Testis (tissue), 3 donors: ENCODE data around the gene ANO3. TPM values are rescaled to one million over a fixed set of nuclear protein-coding genes. Genes with fewer than 3 reads are reported as not detected.
A peak's percentile ranks its signal among the peaks of the same experiment; 100 is the strongest.

ENCODE experiments used
- DNase-seq: peaks from one replicate; pipeline ENCODE4 v3.0.0-alpha.2; 2019
- H3K27ac ChIP-seq, 2 donors: fragments of 200-600 bp; sonication (generic); one replicate each; pipeline ENCODE4 v1.5.1; 2019
- H3K27me3 ChIP-seq: fragments of 200-600 bp; sonication (generic); one replicate; pipeline ENCODE4 v1.5.1; 2019
- H3K36me3 ChIP-seq: fragments of 200-600 bp; sonication (generic); one replicate; pipeline ENCODE4 v1.5.1; 2017; ENCODE audit warnings: low read depth; ENCODE audit errors: missing control alignments
- H3K4me1 ChIP-seq: fragments of 200-600 bp; sonication (generic); one replicate; pipeline ENCODE4 v1.5.1; 2019
- H3K4me3 ChIP-seq, 2 donors: fragments of 200-600 bp; sonication (generic); one replicate each; pipeline ENCODE4 v1.5.1; 2017 to 2019
- H3K9me3 ChIP-seq: fragments of 200-600 bp; sonication (generic); one replicate; pipeline ENCODE4 v1.5.1; 2017
- CTCF ChIP-seq, 3 experiments: fragments of 450-650 bp in 2 of 3; fragments of 200-600 bp in 1 of 3; sonication (generic) in 1 of 3; IDR thresholded peaks; one replicate each; pipeline ENCODE4 v1.5.1; 2016 to 2019; ENCODE audit warnings: antibody characterized with exemption in 3 of 3, mild to moderate bottlenecking in 2 of 3, moderate library complexity in 1 of 3
- POLR2A ChIP-seq: fragments of 450-650 bp; IDR thresholded peaks from one replicate; pipeline ENCODE4 v1.6.1; 2017; ENCODE audit warnings: antibody characterized with exemption, mild to moderate bottlenecking, moderate library complexity
- WGBS, 2 donors: methylation state at CpG; one replicate each; pipeline ENCODE4 v1.1.5; 2018; 5-methylcytosine and 5-hydroxymethylcytosine counted together
- intact Hi-C: fragments of 100-400 bp; cut with DNase I; formaldehyde crosslinking; loops from one replicate; pipeline ENCODE4 v1.15.1; 2023; ENCODE audit warnings: low total_unique reads
- polyA plus RNA-seq: library from polyadenylated mRNA; stranded (reverse); fragments of 350-450 nt; fragmentation: Illumina TruSeq; extraction: RNeasy Lipid Tissue Mini Kit (QIAGEN cat#74804); gene quantifications from one replicate; pipeline ENCODE4 v1.2.3, GENCODE V29; 2014; ENCODE audit warnings: low read depth, low replicate concordance; ENCODE audit not compliant: insufficient read depth
- total RNA-seq, 2 donors: library from RNA; depleted of rRNA; stranded (reverse); fragments of >200 nt; gene quantifications; one replicate each; pipeline ENCODE4 v1.2.3, GENCODE V29; 2016

Gene ANO3
- total and polyA plus RNA-seq, 3 donors from 2014 or later, result 1.9 to 2.4 (median 2.2) TPM

- Histone ChIP-seq H3K36me3 (no peaks in the 10 kb centered on the region), H3K27me3 (no peaks in the 10 kb centered on the region), H3K9me3 (no peaks in the 10 kb centered on the region), H3K27ac (no peak overlapping the region), H3K4me3 (no peak overlapping the region), H3K4me1 (no peaks in the 10 kb centered on the region)
- DNase-seq, result no peak
- WGBS, 2 donors, result 87 to 90% methylated on average over 5 of the region's 5 CpGs
- intact Hi-C loops, result no loop called here
- TF ChIP-seq POLR2A, result no peak
- no peak for TF ChIP-seq CTCF (IDR thresholded peaks at IDR 0.05)
Observed at GRCh38 chr11:26348776-26349175, 16.8 kb downstream of the ANO3 start.

- intact Hi-C loops, result no loop called here
- TF ChIP-seq POLR2A, result no peak
- no peak for TF ChIP-seq CTCF (IDR thresholded peaks at IDR 0.05)
Observed at GRCh38 chr11:26350002-26350401, 18.1 kb downstream of the ANO3 start.

GRCh38 chr11:26353010-26353409 lies 21.1 kb downstream of the ANO3 start:
- Histone ChIP-seq H3K9me3 (no peaks in the 10 kb centered on the region), H3K27ac (no peak overlapping the region), H3K4me1 (no peaks in the 10 kb centered on the region), H3K4me3 (no peak overlapping the region), H3K36me3 (no peaks in the 10 kb centered on the region), H3K27me3 (no peaks in the 10 kb centered on the region)
- 83 to 84% methylated on average over 5 of the region's 5 CpGs for WGBS, 2 donors
- no peak for DNase-seq
- no peak for TF ChIP-seq CTCF (IDR thresholded peaks at IDR 0.05)
- no peak for TF ChIP-seq POLR2A
- intact Hi-C loops, result no loop called here

More at GRCh38 chr11:26350002-26350401, 18.1 kb downstream of the ANO3 start:
- DNase-seq, result no peak
- no peaks in the 10 kb centered on the region for H3K9me3 ChIP-seq
- 47 to 58% methylated on average over 7 of the region's 7 CpGs for WGBS, 2 donors
- H3K36me3 ChIP-seq, result no peaks in the 10 kb centered on the region
- H3K27me3 ChIP-seq, result no peaks in the 10 kb centered on the region
- no peaks in the 10 kb centered on the region for H3K4me1 ChIP-seq
- H3K27ac ChIP-seq, result no peak overlapping the region
- H3K4me3 ChIP-seq, result peak overlapping the region; percentile 0 to 5

GRCh38 chr11:26359055-26359454 lies 27.1 kb downstream of the ANO3 start:
- no peaks in the 10 kb centered on the region for H3K9me3 ChIP-seq
- no peaks in the 10 kb centered on the region for H3K4me1 ChIP-seq
- H3K36me3 ChIP-seq, result no peaks in the 10 kb centered on the region
- no peak for TF ChIP-seq POLR2A
- no peak for TF ChIP-seq CTCF (IDR thresholded peaks at IDR 0.05)
- DNase-seq, result no peak
- H3K27me3 ChIP-seq, result no peaks in the 10 kb centered on the region
- H3K4me3 ChIP-seq, result no peak overlapping the region
- no peak overlapping the region for H3K27ac ChIP-seq
- intact Hi-C loops, result no loop called here

- WGBS, 2 donors, result 82 to 100% methylated on average over 1 of the region's 1 CpG
- intact Hi-C loops, result no loop called here
- TF ChIP-seq POLR2A (no peak), CTCF (IDR thresholded peaks at IDR 0.05) (no peak)
- no peaks in the 10 kb centered on the region for H3K4me1 ChIP-seq
- H3K4me3 ChIP-seq, result no peak overlapping the region
- no peak for DNase-seq
- no peaks in the 10 kb centered on the region for H3K9me3 ChIP-seq
- no peak overlapping the region for H3K27ac ChIP-seq
- H3K27me3 ChIP-seq, result no peaks in the 10 kb centered on the region
- H3K36me3 ChIP-seq, result no peaks in the 10 kb centered on the region
Observed at GRCh38 chr11:26365284-26365683, 33.4 kb downstream of the ANO3 start.
